Measurements from ENCODE around the gene TMEM69. TPM values are rescaled to one million over a fixed set of nuclear protein-coding genes. Genes with fewer than 3 reads are reported as not detected.

Gene TMEM69
- polyA plus RNA-seq, 3 donors = 27.6 to 43.4 (median 36.2) TPM

DNA sequence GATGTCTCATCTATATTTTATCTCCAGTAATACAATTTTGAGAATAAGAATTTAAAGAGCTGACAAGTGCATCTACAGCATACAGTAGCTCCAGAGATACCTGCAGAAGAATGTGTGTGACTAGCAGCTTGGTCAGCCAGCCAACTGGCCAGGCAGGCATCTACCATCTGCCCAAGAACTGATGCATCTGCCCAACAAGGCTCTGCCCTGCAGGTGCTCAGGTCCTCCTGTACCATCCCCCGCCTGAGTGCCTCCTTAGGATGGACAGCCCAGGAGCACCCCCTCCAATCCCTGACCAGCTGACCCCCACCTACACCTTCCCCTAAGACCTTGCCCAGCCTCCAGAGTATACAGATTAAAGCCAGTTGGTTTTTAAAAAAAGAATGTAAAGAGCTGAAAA, 30.3 kb downstream of the TMEM69 start:
- H3K36me3 Mint-ChIP-seq = no peaks in the 10 kb centered on the region

GRCh38 chr1:45721207-45721606, 33.2 kb downstream of the TMEM69 start:
- Histone ChIP-seq H3K9ac (ENCODE audit: insufficient read depth, low read length, poor library complexity, severe bottlenecking) (no peak overlapping the region), H4K20me1 (ENCODE audit: insufficient read depth, low read length) (no peaks in the 10 kb centered on the region), H3K27ac (ENCODE audit: low read depth in 1 of 2, low read length in 2 of 2) (no peak overlapping the region), H3K4me1 (ENCODE audit: control insufficient read depth in 1 of 2, insufficient read depth in 2 of 2, low read length in 2 of 2) (peaks cover 7 to 11% of the 10 kb centered on the region in 2 donors), H3K4me2 (replicated peaks; ENCODE audit: extremely low read depth, low read length, poor library complexity, severe bottlenecking) (no peak overlapping the region), H3K36me3 (replicated peaks in 1 of 2; ENCODE audit: control insufficient read depth in 1 of 2, insufficient read depth in 2 of 2, low read length in 2 of 2) (no peaks in the 10 kb centered on the region), H3K4me3 (replicated peaks in 1 of 3; ENCODE audit: low read depth in 2 of 3, low read length in 3 of 3) (no peak overlapping the region), H3K9me3 (replicated peaks in 1 of 2; ENCODE audit: control insufficient read depth in 1 of 2, insufficient read depth in 1 of 2, low read length in 2 of 2) (no peaks in the 10 kb centered on the region), H3K79me2 (ENCODE audit: insufficient read depth, low read length) (no peaks in the 10 kb centered on the region), H2AFZ (ENCODE audit: insufficient read depth, low read depth, low read length, poor library complexity, severe bottlenecking) (no peak overlapping the region), H3K27me3 (ENCODE audit: control insufficient read depth in 2 of 2, insufficient read depth in 2 of 2, low read length in 2 of 2) (no peaks in the 10 kb centered on the region)
- peaks cover 10% of the 10 kb centered on the region for H3K4me1 Mint-ChIP-seq
- no peak overlapping the region for H3K4me3 Mint-ChIP-seq
- H3K27me3 Mint-ChIP-seq (ENCODE audit: low read depth in 3 of 3) = peaks cover 0 to 5% (median 0%) of the 10 kb centered on the region in 3 donors
- no peak overlapping the region for H3K27ac Mint-ChIP-seq
- no peak for DNase-seq
- no peak for TF ChIP-seq CTCF (IDR thresholded peaks at IDR 0.05)
- no CpG with 5 or more reads among the region's 1 CpG for WGBS (ENCODE audit: insufficient coverage)
- H3K9me3 Mint-ChIP-seq = no peaks in the 10 kb centered on the region
- intact Hi-C loops (cut with micrococcal nuclease) = no loop called here
- no peaks in the 10 kb centered on the region for H3K36me3 Mint-ChIP-seq

More for the DNA sequence above, 30.3 kb downstream of the TMEM69 start:
- no peaks in the 10 kb centered on the region for H3K36me3 ChIP-seq (replicated peaks in 1 of 2; ENCODE audit: control insufficient read depth in 1 of 2, insufficient read depth in 2 of 2, low read length in 2 of 2)
- DNase-seq = no peak
- H4K20me1 ChIP-seq (ENCODE audit: insufficient read depth, low read length) = no peaks in the 10 kb centered on the region
- Mint-ChIP-seq H3K27ac (no peak overlapping the region), H3K4me1 (peaks cover 7% of the 10 kb centered on the region), H3K27me3 (ENCODE audit: low read depth in 3 of 3) (peaks cover 0 to 5% (median 0%) of the 10 kb centered on the region in 3 donors), H3K9me3 (no peaks in the 10 kb centered on the region), H3K4me3 (no peak overlapping the region)
- H3K4me1 ChIP-seq (ENCODE audit: control insufficient read depth in 1 of 2, insufficient read depth in 2 of 2, low read length in 2 of 2) = peaks cover 6 to 8% of the 10 kb centered on the region in 2 donors
- WGBS (ENCODE audit: insufficient coverage) = 100% methylated on average over 1 of the region's 1 CpG
- TF ChIP-seq CTCF (IDR thresholded peaks at IDR 0.05) = no peak
- H3K27ac ChIP-seq (ENCODE audit: low read depth in 1 of 2, low read length in 2 of 2) = no peak overlapping the region
- no peak overlapping the region for H3K4me2 ChIP-seq (replicated peaks; ENCODE audit: extremely low read depth, low read length, poor library complexity, severe bottlenecking)
- no peaks in the 10 kb centered on the region for H3K79me2 ChIP-seq (ENCODE audit: insufficient read depth, low read length)
- intact Hi-C loops (cut with micrococcal nuclease) = no loop called here
- H2AFZ ChIP-seq (ENCODE audit: insufficient read depth, low read depth, low read length, poor library complexity, severe bottlenecking) = no peak overlapping the region
- no peak overlapping the region for H3K9ac ChIP-seq (ENCODE audit: insufficient read depth, low read length, poor library complexity, severe bottlenecking)
- no peak overlapping the region for H3K4me3 ChIP-seq (replicated peaks in 1 of 3; ENCODE audit: low read depth in 2 of 3, low read length in 3 of 3)
- H3K27me3 ChIP-seq (ENCODE audit: control insufficient read depth in 2 of 2, insufficient read depth in 2 of 2, low read length in 2 of 2) = no peaks in the 10 kb centered on the region
- no peaks in the 10 kb centered on the region for H3K9me3 ChIP-seq (replicated peaks in 1 of 2; ENCODE audit: control insufficient read depth in 1 of 2, insufficient read depth in 1 of 2, low read length in 2 of 2)

Measured in CD14-positive monocyte (primary cell).